ENCODE data around the gene DAP.

Gene DAP

DNA sequence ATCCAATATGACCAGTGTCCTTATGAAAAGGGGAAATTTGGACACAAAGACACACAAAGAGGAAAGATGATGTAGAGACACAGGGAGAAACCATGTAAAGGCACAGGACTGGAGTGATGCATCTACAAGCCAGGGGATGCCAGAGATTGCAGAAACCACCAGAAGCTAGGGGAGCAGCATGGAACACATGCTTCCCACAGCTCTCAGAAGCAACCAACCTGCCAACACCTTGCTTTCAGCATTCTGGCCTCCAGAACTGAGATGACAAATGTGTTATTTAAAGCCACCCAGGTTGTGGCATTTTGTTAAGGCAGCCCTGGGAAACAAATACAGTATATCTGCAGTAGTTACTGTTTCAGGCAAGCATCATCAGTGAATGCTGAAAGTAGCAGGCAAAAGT is 23.2 kb downstream of the DAP start:
- H3K36me3 ChIP-seq (ENCODE audit: control insufficient read depth, insufficient read depth, low read length), result peaks cover 6% of the 10 kb centered on the region
- no peak overlapping the region for H3K4me3 ChIP-seq (ENCODE audit: low read length)
- no peak overlapping the region for H3K27ac ChIP-seq (ENCODE audit: low read depth, low read length)
- no peaks in the 10 kb centered on the region for H3K27me3 ChIP-seq (ENCODE audit: control insufficient read depth, insufficient read depth, low read length)
- H3K4me1 ChIP-seq (ENCODE audit: control insufficient read depth, insufficient read depth, low read length), result no peaks in the 10 kb centered on the region
- no peak overlapping the region for H3K9ac ChIP-seq (ENCODE audit: low read length)

DNA sequence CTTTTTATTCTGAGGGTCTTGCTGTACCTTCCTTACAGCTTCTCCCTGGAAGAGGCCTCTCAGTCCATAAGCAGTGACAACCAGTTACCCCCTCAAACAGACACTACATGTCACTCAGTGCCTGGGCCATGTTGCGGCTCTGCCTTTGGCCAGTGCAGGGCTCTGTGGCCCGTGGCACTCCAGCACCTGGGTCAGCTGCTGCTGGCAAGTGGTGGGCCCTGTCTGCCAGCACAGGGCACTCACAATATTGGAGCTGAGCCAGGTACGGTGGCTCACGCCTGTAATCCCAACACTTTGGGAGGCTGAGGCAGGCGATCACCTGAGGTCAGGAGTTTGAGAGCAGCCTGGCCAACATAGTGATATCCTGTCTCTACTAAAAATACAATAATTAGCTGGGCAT is 24.2 kb downstream of the DAP start:
- H3K4me3 ChIP-seq (ENCODE audit: low read length), result no peak overlapping the region

DNA sequence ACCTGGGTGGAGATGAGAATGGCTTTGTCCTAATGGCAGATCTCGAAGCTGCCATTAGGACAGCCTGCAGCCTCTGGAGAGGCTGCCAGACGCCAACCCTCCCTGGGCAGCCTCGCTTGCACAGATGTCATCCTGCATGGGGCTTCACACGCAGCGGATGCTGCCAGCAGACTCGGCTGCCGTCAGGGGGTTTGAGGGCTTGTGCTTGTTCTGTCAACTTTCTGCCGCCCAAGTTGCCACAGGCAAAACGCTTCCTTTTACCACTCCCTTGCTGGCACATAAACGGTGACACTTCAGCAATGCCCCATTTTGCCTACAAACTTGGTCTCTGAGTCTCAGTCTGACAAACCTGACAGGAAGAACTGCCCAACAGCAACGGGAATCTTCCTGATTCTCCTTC is 24.7 kb downstream of the DAP start:
- Histone ChIP-seq H3K4me3 (ENCODE audit: low read length) (no peak overlapping the region), H3K27ac (ENCODE audit: low read depth, low read length) (no peak overlapping the region), H3K27me3 (ENCODE audit: control insufficient read depth, insufficient read depth, low read length) (no peaks in the 10 kb centered on the region), H3K4me1 (ENCODE audit: control insufficient read depth, insufficient read depth, low read length) (no peaks in the 10 kb centered on the region), H3K36me3 (ENCODE audit: control insufficient read depth, insufficient read depth, low read length) (peaks cover 5% of the 10 kb centered on the region), H3K9ac (ENCODE audit: low read length) (no peak overlapping the region)

More for the DNA sequence above, 24.2 kb downstream of the DAP start:
- no peak overlapping the region for H3K9ac ChIP-seq (ENCODE audit: low read length)
- no peaks in the 10 kb centered on the region for H3K4me1 ChIP-seq (ENCODE audit: control insufficient read depth, insufficient read depth, low read length)
- H3K27me3 ChIP-seq (ENCODE audit: control insufficient read depth, insufficient read depth, low read length), result no peaks in the 10 kb centered on the region
- H3K27ac ChIP-seq (ENCODE audit: low read depth, low read length), result no peak overlapping the region
- H3K36me3 ChIP-seq (ENCODE audit: control insufficient read depth, insufficient read depth, low read length), result peaks cover 6% of the 10 kb centered on the region

DNA sequence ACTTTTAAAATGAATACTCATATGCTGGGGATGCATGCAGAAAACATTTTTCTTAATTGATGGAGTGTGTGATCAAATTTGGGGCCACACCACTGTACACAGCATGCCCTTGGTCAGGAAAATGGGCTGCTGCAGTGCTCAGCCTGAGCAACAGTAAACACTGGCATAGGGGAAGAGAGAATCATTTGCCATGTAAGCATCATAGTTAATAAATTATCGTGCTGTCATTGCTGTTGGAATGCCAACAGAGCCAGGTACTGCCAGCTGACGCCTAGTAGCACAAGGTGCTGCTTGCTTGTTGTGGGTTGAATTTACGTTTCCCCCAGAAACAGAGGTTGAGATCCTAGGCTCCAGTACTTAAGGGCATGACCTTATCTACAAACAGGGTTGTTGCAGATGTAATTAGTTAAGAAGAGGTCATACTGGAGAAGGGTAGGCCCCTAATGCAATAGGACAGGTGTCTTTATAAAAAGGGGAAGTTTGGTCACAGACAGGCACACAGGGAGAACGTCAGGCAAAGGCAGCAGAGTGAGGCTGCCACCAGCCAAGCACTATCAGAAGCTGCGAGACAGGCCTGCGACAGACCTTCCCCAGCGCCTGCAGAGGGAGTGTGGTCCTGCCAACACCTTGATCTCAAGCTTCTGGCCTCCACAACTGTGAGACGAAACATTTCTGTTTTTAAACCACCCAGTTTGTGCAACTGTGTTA is 25.3 kb downstream of the DAP start:
- no peak overlapping the region for H3K4me3 ChIP-seq (ENCODE audit: low read length)
- no peak overlapping the region for H3K9ac ChIP-seq (ENCODE audit: low read length)
- no peaks in the 10 kb centered on the region for H3K27me3 ChIP-seq (ENCODE audit: control insufficient read depth, insufficient read depth, low read length)
- no peaks in the 10 kb centered on the region for H3K36me3 ChIP-seq (ENCODE audit: control insufficient read depth, insufficient read depth, low read length)
- H3K4me1 ChIP-seq (ENCODE audit: control insufficient read depth, insufficient read depth, low read length), result no peaks in the 10 kb centered on the region
- no peak overlapping the region for H3K27ac ChIP-seq (ENCODE audit: low read depth, low read length)

DNA sequence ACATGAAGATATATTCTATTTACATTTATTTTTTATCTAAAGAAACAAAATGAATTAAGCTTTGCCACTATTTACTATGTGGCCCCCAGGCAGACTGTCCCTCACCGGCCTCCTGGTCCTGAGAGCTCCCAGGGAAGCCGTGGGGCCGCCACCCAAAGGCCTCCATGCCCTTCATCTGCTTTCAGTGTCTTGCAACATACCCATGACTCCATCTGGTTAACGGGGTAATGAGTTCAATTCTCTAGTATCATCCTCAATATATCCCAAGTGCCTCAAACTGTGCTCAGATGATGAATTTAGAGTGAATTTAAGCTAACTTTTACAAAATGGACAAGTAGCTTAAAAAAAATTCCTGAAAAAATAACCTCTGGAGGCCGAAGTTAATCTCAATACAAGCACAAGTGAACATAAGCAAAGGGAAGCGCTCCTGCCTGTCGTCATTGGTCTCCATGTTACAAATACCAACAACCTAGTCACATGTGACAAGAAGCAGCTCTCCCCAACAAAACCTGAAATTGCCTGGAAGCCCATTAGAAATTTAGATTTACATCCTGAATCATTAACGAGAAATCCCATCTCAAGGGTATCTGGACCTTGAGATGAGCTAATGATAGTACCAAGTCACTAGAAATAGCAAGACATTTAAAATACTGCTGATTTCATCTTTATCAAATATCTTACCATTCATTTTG is 26.1 kb downstream of the DAP start:
- Histone ChIP-seq H3K27ac (ENCODE audit: low read depth, low read length) (no peak overlapping the region), H3K4me1 (ENCODE audit: control insufficient read depth, insufficient read depth, low read length) (no peaks in the 10 kb centered on the region), H3K36me3 (ENCODE audit: control insufficient read depth, insufficient read depth, low read length) (no peaks in the 10 kb centered on the region), H3K27me3 (ENCODE audit: control insufficient read depth, insufficient read depth, low read length) (no peaks in the 10 kb centered on the region), H3K4me3 (ENCODE audit: low read length) (no peak overlapping the region), H3K9ac (ENCODE audit: low read length) (no peak overlapping the region)

DNA sequence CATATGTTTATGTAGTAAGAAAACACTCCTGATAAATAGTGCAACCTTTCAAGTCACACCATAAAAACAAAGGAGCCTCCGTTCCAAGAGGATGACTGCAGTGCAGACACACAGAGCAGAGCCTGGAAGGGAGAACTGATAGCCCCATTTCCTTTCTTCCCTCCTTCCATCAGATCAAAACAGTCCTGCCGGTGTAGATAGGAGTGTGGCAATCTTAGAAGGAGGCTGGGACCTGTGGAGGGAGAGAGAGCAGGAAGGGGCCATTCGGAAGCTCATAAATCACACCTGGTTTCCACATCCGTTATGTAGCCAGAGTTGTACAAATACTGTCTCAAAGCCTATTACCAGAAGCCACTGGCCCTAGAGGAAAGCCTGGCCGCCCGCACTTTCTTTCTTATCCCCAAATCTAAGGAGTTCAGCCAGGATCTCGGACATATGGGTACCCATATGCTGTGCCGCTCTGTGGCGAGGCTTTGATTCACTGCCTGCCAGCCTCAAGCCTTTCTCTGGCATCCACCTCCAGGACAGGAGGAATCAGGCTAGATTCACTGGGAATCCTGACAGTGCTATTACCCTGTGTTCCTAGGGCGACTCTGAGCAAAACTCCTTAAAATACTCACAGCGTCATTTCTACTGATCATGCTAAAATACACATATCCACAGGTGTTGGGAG is 26.9 kb downstream of the DAP start:
- no peaks in the 10 kb centered on the region for H3K27me3 ChIP-seq (ENCODE audit: control insufficient read depth, insufficient read depth, low read length)
- no peak overlapping the region for H3K27ac ChIP-seq (ENCODE audit: low read depth, low read length)
- H3K36me3 ChIP-seq (ENCODE audit: control insufficient read depth, insufficient read depth, low read length), result no peaks in the 10 kb centered on the region
- H3K9ac ChIP-seq (ENCODE audit: low read length), result no peak overlapping the region
- H3K4me3 ChIP-seq (ENCODE audit: low read length), result no peak overlapping the region
- H3K4me1 ChIP-seq (ENCODE audit: control insufficient read depth, insufficient read depth, low read length), result no peaks in the 10 kb centered on the region

DNA sequence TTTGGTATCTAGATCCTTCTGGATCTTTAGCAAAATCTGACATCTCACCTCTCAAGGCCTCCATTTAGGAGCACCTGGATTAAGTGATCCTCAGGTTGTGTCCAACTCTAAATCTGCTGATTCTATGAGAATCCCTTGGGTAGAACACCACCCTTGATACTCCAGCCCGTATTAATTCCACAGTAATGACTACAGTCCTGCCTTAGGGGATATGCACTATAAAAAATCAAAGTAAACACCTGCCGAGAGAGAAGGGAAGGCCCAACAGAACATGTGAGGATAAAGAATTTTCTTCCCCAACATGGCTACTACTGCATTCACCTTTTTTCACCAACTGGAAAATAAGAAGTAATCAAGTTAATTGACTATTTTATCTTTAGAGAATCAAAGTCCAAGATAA is 27.6 kb downstream of the DAP start:
- no peaks in the 10 kb centered on the region for H3K36me3 ChIP-seq (ENCODE audit: control insufficient read depth, insufficient read depth, low read length)

DNA sequence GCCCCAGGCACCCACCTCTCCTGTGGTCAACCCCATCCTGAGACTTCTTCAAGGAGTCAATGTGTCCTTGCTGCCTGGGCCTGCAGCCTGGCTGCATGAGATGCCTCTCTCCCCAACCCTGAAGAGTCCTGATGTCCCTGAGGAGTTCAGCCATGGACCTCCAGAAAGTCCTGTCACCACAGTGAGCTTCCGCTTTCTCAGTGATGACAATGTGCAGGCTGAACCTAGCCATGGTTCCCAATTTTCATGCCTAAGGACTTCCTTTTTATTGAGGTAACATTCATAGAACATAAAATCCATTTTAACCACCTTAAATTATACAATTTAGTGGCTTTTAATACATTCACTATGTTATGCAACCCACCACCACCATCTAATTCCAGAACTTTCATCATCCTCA is 29.1 kb downstream of the DAP start:
- H3K27me3 ChIP-seq (ENCODE audit: control insufficient read depth, insufficient read depth, low read length), result no peaks in the 10 kb centered on the region
- no peaks in the 10 kb centered on the region for H3K4me1 ChIP-seq (ENCODE audit: control insufficient read depth, insufficient read depth, low read length)
- H3K27ac ChIP-seq (ENCODE audit: low read depth, low read length), result no peak overlapping the region
- H3K4me3 ChIP-seq (ENCODE audit: low read length), result no peak overlapping the region
- no peaks in the 10 kb centered on the region for H3K36me3 ChIP-seq (ENCODE audit: control insufficient read depth, insufficient read depth, low read length)
- H3K9ac ChIP-seq (ENCODE audit: low read length), result no peak overlapping the region

More for the DNA sequence above, 27.6 kb downstream of the DAP start:
- no peaks in the 10 kb centered on the region for H3K4me1 ChIP-seq (ENCODE audit: control insufficient read depth, insufficient read depth, low read length)
- H3K27ac ChIP-seq (ENCODE audit: low read depth, low read length), result no peak overlapping the region
- no peaks in the 10 kb centered on the region for H3K27me3 ChIP-seq (ENCODE audit: control insufficient read depth, insufficient read depth, low read length)
- H3K4me3 ChIP-seq (ENCODE audit: low read length), result no peak overlapping the region
- no peak overlapping the region for H3K9ac ChIP-seq (ENCODE audit: low read length)

DNA sequence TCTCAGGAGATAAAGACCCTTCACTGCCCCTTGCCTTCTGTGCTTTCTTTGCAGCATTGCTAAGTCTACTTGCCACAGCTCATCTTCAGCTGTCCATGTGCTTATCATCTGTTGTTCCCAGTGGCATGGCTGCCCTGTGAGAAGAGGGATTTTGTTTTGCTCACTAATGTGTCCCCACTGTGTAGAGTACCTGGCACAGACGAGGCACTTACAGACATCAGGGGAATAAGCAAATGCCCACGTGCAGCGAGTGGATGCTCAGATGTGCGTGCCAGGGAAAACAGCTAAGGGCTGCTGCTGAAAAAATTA is 31.0 kb downstream of the DAP start:
- no peaks in the 10 kb centered on the region for H3K4me1 ChIP-seq (ENCODE audit: control insufficient read depth, insufficient read depth, low read length)
- no peak overlapping the region for H3K27ac ChIP-seq (ENCODE audit: low read depth, low read length)
- H3K27me3 ChIP-seq (ENCODE audit: control insufficient read depth, insufficient read depth, low read length), result no peaks in the 10 kb centered on the region
- no peaks in the 10 kb centered on the region for H3K36me3 ChIP-seq (ENCODE audit: control insufficient read depth, insufficient read depth, low read length)
- H3K4me3 ChIP-seq (ENCODE audit: low read length), result no peak overlapping the region
- H3K9ac ChIP-seq (ENCODE audit: low read length), result no peak overlapping the region

DNA sequence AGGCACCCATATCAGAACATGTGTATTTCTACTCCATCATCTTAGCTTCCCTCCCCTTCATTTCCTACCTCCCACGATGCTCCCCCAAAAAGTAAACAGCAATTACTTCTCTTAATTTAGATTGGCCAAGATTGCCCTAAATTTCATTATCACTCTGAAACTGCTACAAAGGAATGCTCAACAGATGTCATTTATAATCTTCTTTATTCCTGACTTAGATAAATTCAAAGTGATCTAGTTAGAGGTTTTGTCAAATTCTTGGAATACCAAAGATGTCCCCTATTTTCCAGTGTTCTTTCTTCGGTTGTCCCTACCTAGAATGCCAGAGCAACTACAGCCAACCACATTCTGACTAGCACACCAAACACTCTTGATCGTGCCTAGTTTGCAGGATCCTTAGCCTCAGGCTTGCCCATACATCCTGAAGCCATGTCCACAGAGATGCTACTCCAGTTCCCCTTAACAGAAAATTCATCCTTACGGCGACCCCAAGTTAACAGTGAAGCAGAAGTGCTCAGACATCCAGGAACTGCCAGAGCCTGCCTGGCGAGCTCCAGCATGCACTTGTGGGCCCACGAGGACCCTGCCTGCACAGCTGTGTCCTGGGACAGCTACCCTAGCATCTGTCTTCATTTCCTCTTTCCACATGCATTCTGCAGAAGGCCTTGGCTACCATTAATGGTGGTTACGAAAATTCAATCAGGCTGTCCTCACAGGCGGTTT is 31.6 kb downstream of the DAP start:
- Histone ChIP-seq H3K4me1 (ENCODE audit: control insufficient read depth, insufficient read depth, low read length) (no peaks in the 10 kb centered on the region), H3K27ac (ENCODE audit: low read depth, low read length) (no peak overlapping the region), H3K4me3 (ENCODE audit: low read length) (no peak overlapping the region), H3K27me3 (ENCODE audit: control insufficient read depth, insufficient read depth, low read length) (no peaks in the 10 kb centered on the region), H3K9ac (ENCODE audit: low read length) (no peak overlapping the region), H3K36me3 (ENCODE audit: control insufficient read depth, insufficient read depth, low read length) (no peaks in the 10 kb centered on the region)

DNA sequence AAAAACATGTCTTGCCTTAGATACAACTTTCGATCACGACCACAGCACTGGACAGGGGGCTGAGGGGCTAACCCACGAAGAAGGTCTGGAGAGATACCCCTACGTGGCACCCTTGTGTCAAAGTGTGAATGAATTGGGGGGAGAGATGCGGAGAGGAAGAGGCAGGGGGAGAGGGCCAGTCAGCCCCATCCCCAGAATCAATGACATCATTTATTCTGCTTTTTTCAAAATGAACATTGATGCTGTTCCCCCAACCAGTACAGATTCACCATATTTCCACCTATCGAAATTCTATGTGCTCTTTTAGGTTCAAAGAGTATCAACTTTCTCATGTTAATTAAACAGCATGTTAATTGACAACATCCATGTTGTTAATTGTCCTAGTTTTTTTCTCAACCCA is 32.4 kb downstream of the DAP start:
- Histone ChIP-seq H3K9ac (ENCODE audit: low read length) (no peak overlapping the region), H3K4me1 (ENCODE audit: control insufficient read depth, insufficient read depth, low read length) (no peaks in the 10 kb centered on the region), H3K27ac (ENCODE audit: low read depth, low read length) (no peak overlapping the region), H3K4me3 (ENCODE audit: low read length) (no peak overlapping the region), H3K36me3 (ENCODE audit: control insufficient read depth, insufficient read depth, low read length) (no peaks in the 10 kb centered on the region), H3K27me3 (ENCODE audit: control insufficient read depth, insufficient read depth, low read length) (no peaks in the 10 kb centered on the region)

DNA sequence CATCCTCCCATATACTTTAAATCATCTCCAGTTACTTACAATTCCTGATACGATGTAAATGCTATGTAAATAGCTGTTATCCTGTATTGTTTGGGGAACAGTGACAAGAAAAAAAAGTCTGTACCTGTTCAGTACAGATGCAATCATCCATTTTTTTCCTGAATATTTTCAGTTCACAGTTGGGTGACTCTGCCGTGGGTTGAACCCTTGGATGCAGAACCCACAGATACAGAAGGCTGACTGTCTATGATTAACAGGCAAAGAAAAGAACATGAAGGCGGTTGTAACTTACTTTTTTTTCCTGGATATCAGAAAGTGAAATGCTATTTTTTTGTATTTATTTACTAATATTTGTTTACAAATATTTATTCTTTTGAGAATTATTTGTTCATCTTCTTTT is 33.2 kb downstream of the DAP start:
- H3K27ac ChIP-seq (ENCODE audit: low read depth, low read length), result no peak overlapping the region
- no peaks in the 10 kb centered on the region for H3K36me3 ChIP-seq (ENCODE audit: control insufficient read depth, insufficient read depth, low read length)
- no peak overlapping the region for H3K9ac ChIP-seq (ENCODE audit: low read length)
- H3K4me1 ChIP-seq (ENCODE audit: control insufficient read depth, insufficient read depth, low read length), result no peaks in the 10 kb centered on the region
- H3K27me3 ChIP-seq (ENCODE audit: control insufficient read depth, insufficient read depth, low read length), result no peaks in the 10 kb centered on the region
- no peak overlapping the region for H3K4me3 ChIP-seq (ENCODE audit: low read length)
